Keratinocyte (primary cell): ENCODE measurements around the gene PLAU. TPM values are rescaled to one million over a fixed set of nuclear protein-coding genes. Genes with fewer than 3 reads are reported as not detected.

Experiments used
- DNase-seq: peaks from one replicate; pipeline ENCODE4 v3.0.0-alpha.2; 2011; ENCODE audit warnings: low read depth, missing footprints, low spot score
- FAIRE-seq: peaks from 2 replicates; lab custom pipeline; 2011; peaks lifted over from hg19 to GRCh38; lab: Jason Lieb, UNC
- H2AFZ ChIP-seq: 2 replicates; pipeline ENCODE4 v1.6.0; 2012; ENCODE audit warnings: low read length, control low read depth, inconsistent platforms; ENCODE audit not compliant: control insufficient read depth
- H3K27ac ChIP-seq: 2 replicates; pipeline ENCODE4 v1.5.1; 2011; ENCODE audit warnings: low read length; ENCODE audit not compliant: control insufficient read depth, insufficient read depth
- H3K27me3 ChIP-seq: 3 replicates; pipeline ENCODE4 v1.6.0; 2011; ENCODE audit warnings: low read length; ENCODE audit not compliant: control insufficient read depth, insufficient read depth; ENCODE audit errors: extremely low read depth
- H3K36me3 ChIP-seq, 2 experiments: 2 replicates in 1 of 2; 3 replicates in 1 of 2; pipeline ENCODE4 v1.5.1; 2011; ENCODE audit warnings: low read length in 2 of 2, mild to moderate bottlenecking in 1 of 2; ENCODE audit not compliant: control insufficient read depth in 2 of 2, insufficient read depth in 2 of 2; ENCODE audit errors: extremely low read depth in 1 of 2
- H3K4me1 ChIP-seq: 3 replicates; pipeline ENCODE4 v1.5.1; 2011; ENCODE audit warnings: low read length; ENCODE audit not compliant: control insufficient read depth, insufficient read depth; ENCODE audit errors: extremely low read depth
- H3K4me2 ChIP-seq: 3 replicates; pipeline ENCODE4 v1.6.0; 2011; ENCODE audit warnings: low read depth, low read length; ENCODE audit not compliant: control insufficient read depth, insufficient read depth; ENCODE audit errors: extremely low read depth
- H3K4me3 ChIP-seq, 3 experiments: fragments of 200-600 bp in 1 of 3; sonication (generic) in 1 of 3; 2 replicates in 2 of 3; 3 replicates in 1 of 3; pipeline ENCODE4 v1.5.1; 2011 to 2016; ENCODE audit warnings: low read length in 3 of 3, mild to moderate bottlenecking in 3 of 3, control low read depth in 2 of 3, inconsistent platforms in 1 of 3, low read depth in 1 of 3, mixed read lengths in 1 of 3, mixed run types in 1 of 3, moderate library complexity in 1 of 3; ENCODE audit not compliant: control insufficient read depth in 2 of 3, insufficient read depth in 2 of 3; ENCODE audit errors: extremely low read depth in 1 of 3
- H3K79me2 ChIP-seq: 2 replicates; pipeline ENCODE4 v1.6.0; 2012; ENCODE audit warnings: low read length; ENCODE audit not compliant: control insufficient read depth, insufficient read depth
- H3K9ac ChIP-seq: 3 replicates; pipeline ENCODE4 v1.6.0; 2011; ENCODE audit warnings: low read length; ENCODE audit not compliant: control insufficient read depth, insufficient read depth; ENCODE audit errors: extremely low read depth
- H3K9me1 ChIP-seq: 3 replicates; pipeline ENCODE4 v1.6.0; 2011; ENCODE audit warnings: low read length; ENCODE audit not compliant: control insufficient read depth, insufficient read depth; ENCODE audit errors: extremely low read depth
- H3K9me3 ChIP-seq: 2 replicates; pipeline ENCODE4 v1.5.1; 2012; ENCODE audit warnings: low read depth, low read length; ENCODE audit not compliant: control insufficient read depth
- H4K20me1 ChIP-seq: 3 replicates; pipeline ENCODE4 v1.6.0; 2011; ENCODE audit warnings: low read length; ENCODE audit not compliant: control insufficient read depth, insufficient read depth; ENCODE audit errors: extremely low read depth
- EZH2 ChIP-seq: IDR thresholded peaks from one replicate; pipeline ENCODE4 v1.6.1; 2012; ENCODE audit warnings: inconsistent platforms, mild to moderate bottlenecking, low read length, moderate library complexity
- dilution Hi-C: fragments of 300-500 bp; cut with MboI; formaldehyde crosslinking; loops from one replicate; pipeline ENCODE4 v1.7.0; 2020; ENCODE audit warnings: low sequenced_read_pairs; ENCODE audit not compliant: extremely low pct_ligation_motif_present
- polyA plus RNA-seq, 5 experiments: library from polyadenylated mRNA; depleted of rRNA in 3 of 5; stranded (reverse) in 3 of 5; stranded (forward) in 1 of 5; unstranded in 1 of 5; fragments of >200 nt; gene quantifications; 1 replicate in 1 of 5; 2 replicates in 3 of 5; 3 replicates in 1 of 5; pipeline versions ENCODE4 v1.2.1 to v1.2.3, GENCODE V29; 2011 to 2012; ENCODE audit warnings: missing spikeins in 2 of 5, low read depth in 1 of 5, low replicate concordance in 1 of 5
- TF ChIP-seq, protein P1 (sequence below), 3 experiments: IDR thresholded peaks in 1 of 3; conservative IDR thresholded peaks in 1 of 3; optimal IDR thresholded peaks in 1 of 3; 2 replicates in 2 of 3; 3 replicates in 1 of 3; pipeline versions ENCODE3 to v1.5.1; 2011; ENCODE audit warnings: low read length in 3 of 3, mild to moderate bottlenecking in 3 of 3, moderate library complexity in 2 of 3, control low read depth in 1 of 3, inconsistent platforms in 1 of 3; ENCODE audit not compliant: insufficient read depth in 2 of 3; ENCODE audit errors: extremely low read depth in 1 of 3

Gene PLAU
- polyA plus RNA-seq, 1 donor (not counting 4 experiments of a cell fraction or from before 2014, with no cell fraction given), result 262 TPM

DNA sequence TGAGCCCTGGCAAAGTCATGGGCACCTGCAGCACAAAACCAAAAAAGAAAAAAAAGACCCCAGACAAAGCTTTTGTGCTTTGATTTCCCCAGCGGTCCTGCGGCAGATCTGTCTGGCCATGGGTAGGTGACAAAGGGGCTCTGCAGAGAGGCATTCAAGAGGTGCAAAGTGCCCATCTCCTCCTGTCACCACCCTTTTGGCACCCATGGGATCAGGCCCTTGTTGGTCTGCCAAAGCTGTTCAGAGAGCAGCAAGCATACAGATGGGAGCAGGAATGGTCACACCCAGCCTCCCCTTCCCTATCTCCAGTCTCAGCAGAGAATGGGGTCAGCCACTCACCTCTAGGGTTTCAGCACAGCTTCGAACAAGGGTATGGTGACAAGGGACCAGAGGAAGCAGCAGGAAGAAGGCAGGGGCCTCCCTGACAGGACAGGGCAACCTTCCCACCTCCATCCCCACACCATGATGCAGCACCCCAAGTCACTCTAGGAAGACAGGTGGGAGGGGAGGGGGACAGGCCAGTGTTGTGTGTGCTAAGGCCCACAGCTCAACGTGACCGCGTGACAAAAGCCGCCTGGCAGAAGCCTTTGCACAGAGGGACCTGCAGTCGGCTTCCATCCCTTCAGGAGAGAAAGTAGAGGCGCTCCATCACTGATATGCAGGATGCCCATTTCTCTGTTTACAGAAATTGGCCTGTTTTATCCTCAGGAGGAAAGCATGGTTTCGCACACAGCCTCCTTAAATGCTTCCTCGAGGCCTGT is 42.9 kb upstream of the PLAU start:
- Histone ChIP-seq H3K27me3 (no peaks in the 10 kb centered on the region), H3K36me3 (peaks cover 20 to 28% of the 10 kb centered on the region in 2 experiments), H4K20me1 (no peaks in the 10 kb centered on the region), H3K27ac (no peak overlapping the region), H3K79me2 (peaks cover 12% of the 10 kb centered on the region), H3K9ac (no peak overlapping the region), H3K4me1 (peaks cover under 1% of the 10 kb centered on the region), H2AFZ (no peak overlapping the region), H3K9me3 (no peaks in the 10 kb centered on the region), H3K9me1 (no peaks in the 10 kb centered on the region), H3K4me2 (no peak overlapping the region), H3K4me3 (no peak overlapping the region)
- no peak for TF ChIP-seq EZH2
- TF ChIP-seq, protein P1, sequence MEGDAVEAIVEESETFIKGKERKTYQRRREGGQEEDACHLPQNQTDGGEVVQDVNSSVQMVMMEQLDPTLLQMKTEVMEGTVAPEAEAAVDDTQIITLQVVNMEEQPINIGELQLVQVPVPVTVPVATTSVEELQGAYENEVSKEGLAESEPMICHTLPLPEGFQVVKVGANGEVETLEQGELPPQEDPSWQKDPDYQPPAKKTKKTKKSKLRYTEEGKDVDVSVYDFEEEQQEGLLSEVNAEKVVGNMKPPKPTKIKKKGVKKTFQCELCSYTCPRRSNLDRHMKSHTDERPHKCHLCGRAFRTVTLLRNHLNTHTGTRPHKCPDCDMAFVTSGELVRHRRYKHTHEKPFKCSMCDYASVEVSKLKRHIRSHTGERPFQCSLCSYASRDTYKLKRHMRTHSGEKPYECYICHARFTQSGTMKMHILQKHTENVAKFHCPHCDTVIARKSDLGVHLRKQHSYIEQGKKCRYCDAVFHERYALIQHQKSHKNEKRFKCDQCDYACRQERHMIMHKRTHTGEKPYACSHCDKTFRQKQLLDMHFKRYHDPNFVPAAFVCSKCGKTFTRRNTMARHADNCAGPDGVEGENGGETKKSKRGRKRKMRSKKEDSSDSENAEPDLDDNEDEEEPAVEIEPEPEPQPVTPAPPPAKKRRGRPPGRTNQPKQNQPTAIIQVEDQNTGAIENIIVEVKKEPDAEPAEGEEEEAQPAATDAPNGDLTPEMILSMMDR (optimal IDR thresholded peaks at IDR 0.05 in 1 of 3, IDR thresholded peaks at IDR 0.05 in 1 of 3, conservative IDR thresholded peaks at IDR 0.05 in 1 of 3; ENCODE audit: extremely low read depth in 1 of 3, insufficient read depth in 2 of 3, low read length in 3 of 3), result no peak
- FAIRE-seq (no peak), DNase-seq (no peak)
- dilution Hi-C loops, result no loop called here

GRCh38 chr10:73868655-73869195 is 42.2 kb upstream of the PLAU start:
- Histone ChIP-seq H3K79me2 (peaks cover 14% of the 10 kb centered on the region), H3K27ac (no peak overlapping the region), H4K20me1 (no peaks in the 10 kb centered on the region), H3K36me3 (peaks cover 17 to 28% of the 10 kb centered on the region in 2 experiments), H3K9me3 (no peaks in the 10 kb centered on the region), H3K4me1 (peaks cover 4% of the 10 kb centered on the region), H3K9me1 (no peaks in the 10 kb centered on the region), H3K4me2 (no peak overlapping the region), H3K4me3 (no peak overlapping the region), H3K9ac (no peak overlapping the region), H3K27me3 (no peaks in the 10 kb centered on the region), H2AFZ (no peak overlapping the region)
- no peak for DNase-seq
- no peak for FAIRE-seq
- TF ChIP-seq EZH2, result no peak
- TF ChIP-seq, protein P1 (optimal IDR thresholded peaks at IDR 0.05 in 1 of 3, IDR thresholded peaks at IDR 0.05 in 1 of 3, conservative IDR thresholded peaks at IDR 0.05 in 1 of 3; ENCODE audit: extremely low read depth in 1 of 3, insufficient read depth in 2 of 3, low read length in 3 of 3), result no peak
- dilution Hi-C loops, result no loop called here
